Measurements from ENCODE around the gene SKI.

DNA sequence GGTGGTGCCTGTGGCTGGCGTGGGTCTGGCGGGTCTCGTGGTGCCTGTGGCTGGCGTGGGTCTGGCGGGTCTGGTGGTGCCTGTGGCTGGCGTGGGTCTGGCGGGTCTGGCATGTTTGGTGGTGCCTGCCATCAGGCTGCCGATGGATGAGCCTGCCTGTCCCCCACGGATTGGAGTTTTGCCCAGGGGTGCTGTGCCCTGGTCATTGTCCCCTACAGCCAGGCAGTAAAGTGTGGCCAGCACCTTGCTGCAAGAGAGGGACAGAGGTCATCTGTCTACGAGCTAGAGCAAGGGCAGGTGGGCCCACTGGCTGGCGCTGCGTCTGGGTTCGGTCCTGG lies 41.8 kb downstream of the SKI start:
- TF ChIP-seq, protein P1, sequence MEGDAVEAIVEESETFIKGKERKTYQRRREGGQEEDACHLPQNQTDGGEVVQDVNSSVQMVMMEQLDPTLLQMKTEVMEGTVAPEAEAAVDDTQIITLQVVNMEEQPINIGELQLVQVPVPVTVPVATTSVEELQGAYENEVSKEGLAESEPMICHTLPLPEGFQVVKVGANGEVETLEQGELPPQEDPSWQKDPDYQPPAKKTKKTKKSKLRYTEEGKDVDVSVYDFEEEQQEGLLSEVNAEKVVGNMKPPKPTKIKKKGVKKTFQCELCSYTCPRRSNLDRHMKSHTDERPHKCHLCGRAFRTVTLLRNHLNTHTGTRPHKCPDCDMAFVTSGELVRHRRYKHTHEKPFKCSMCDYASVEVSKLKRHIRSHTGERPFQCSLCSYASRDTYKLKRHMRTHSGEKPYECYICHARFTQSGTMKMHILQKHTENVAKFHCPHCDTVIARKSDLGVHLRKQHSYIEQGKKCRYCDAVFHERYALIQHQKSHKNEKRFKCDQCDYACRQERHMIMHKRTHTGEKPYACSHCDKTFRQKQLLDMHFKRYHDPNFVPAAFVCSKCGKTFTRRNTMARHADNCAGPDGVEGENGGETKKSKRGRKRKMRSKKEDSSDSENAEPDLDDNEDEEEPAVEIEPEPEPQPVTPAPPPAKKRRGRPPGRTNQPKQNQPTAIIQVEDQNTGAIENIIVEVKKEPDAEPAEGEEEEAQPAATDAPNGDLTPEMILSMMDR (IDR thresholded peaks at IDR 0.05; ENCODE audit: low read depth, low read length, poor library complexity, severe bottlenecking): no peak
- no peak for TF ChIP-seq EZH2phosphoT487 (IDR thresholded peaks at IDR 0.05; ENCODE audit: borderline replicate concordance, low read length)
